ENCODE results near the gene SEL1L.

GRCh38 chr14:81559385-81559784 is 25.7 kb upstream of the SEL1L start:
- no peak for TF ChIP-seq CTCF (IDR thresholded peaks at IDR 0.05)
- TF ChIP-seq POLR2A (IDR thresholded peaks at IDR 0.05): no peak

Measured in Peyer's patch (tissue), 4 donors.